WTC11 (cell line): Measurements from ENCODE around the gene USP7. TPM values are rescaled to one million over a fixed set of nuclear protein-coding genes. Genes with fewer than 3 reads are reported as not detected.

Experiments
- ATAC-seq: fragments of 200-7000 bp; cut with Tn5 transposase; 2 replicates; pipeline ENCODE4 v1.10.0; 2021; ENCODE audit warnings: mild to moderate bottlenecking, moderate library complexity
- CTCF ChIA-PET: fragments of 300-600 bp; sonication (Branson Sonifier 250); formaldehyde crosslinking; loops from one replicate; lab custom pipeline; 2021; ENCODE audit warnings: antibody characterized with exemption; lab: Charles Lee
- POLR2A ChIA-PET: fragments of 350-600 bp; sonication (Branson Sonifier 250); formaldehyde crosslinking; loops from one replicate; lab custom pipeline; 2021; ENCODE audit warnings: antibody characterized with exemption; lab: Charles Lee
- DNase-seq: peaks from one replicate; pipeline ENCODE4 v3.0.0; 2021; ENCODE audit warnings: low spot score
- H3K27ac Mint-ChIP-seq: 2 replicates; pipeline ENCODE4 v1.8.0; 2021; ENCODE audit warnings: mixed read lengths
- H3K27me3 Mint-ChIP-seq: 2 replicates; pipeline ENCODE4 v1.8.0; 2021; ENCODE audit warnings: low read depth, mild to moderate bottlenecking, moderate library complexity, mixed read lengths
- H3K36me3 Mint-ChIP-seq: 2 replicates; pipeline ENCODE4 v1.8.0; 2021; ENCODE audit warnings: mixed read lengths
- H3K4me1 Mint-ChIP-seq: 2 replicates; pipeline ENCODE4 v1.8.0; 2022; ENCODE audit warnings: mixed read lengths
- H3K4me3 Mint-ChIP-seq: 2 replicates; pipeline ENCODE4 v1.8.0; 2021; ENCODE audit warnings: mild to moderate bottlenecking, moderate library complexity, mixed read lengths
- H3K9me3 Mint-ChIP-seq: 2 replicates; pipeline ENCODE4 v1.8.0; 2021; ENCODE audit warnings: mixed read lengths
- ATF2 ChIP-seq: sonication (generic); formaldehyde crosslinking; IDR thresholded peaks from 2 replicates; pipeline ENCODE4 v1.8.1; 2022; ENCODE audit warnings: low read depth, missing genetic modification reagents, borderline replicate concordance
- CREM ChIP-seq: sonication (generic); formaldehyde crosslinking; IDR thresholded peaks from 2 replicates; pipeline ENCODE4 v1.8.1; 2022; ENCODE audit warnings: mild to moderate bottlenecking, missing genetic modification reagents, moderate library complexity
- E2F5 ChIP-seq: sonication (generic); formaldehyde crosslinking; IDR thresholded peaks from 2 replicates; pipeline ENCODE4 v1.8.1; 2022; ENCODE audit warnings: mild to moderate bottlenecking, moderate library complexity, missing genetic modification reagents
- FOXP4 ChIP-seq: sonication (generic); formaldehyde crosslinking; IDR thresholded peaks from 2 replicates; pipeline ENCODE4 v1.8.0; 2022; ENCODE audit warnings: mild to moderate bottlenecking, missing genetic modification reagents
- MAX ChIP-seq: sonication (generic); formaldehyde crosslinking; IDR thresholded peaks from 2 replicates; pipeline ENCODE4 v1.8.0; 2022; ENCODE audit warnings: mild to moderate bottlenecking, missing genetic modification reagents
- NFATC4 ChIP-seq: fragments of 250-450 bp; sonication (Bioruptor Pico); IDR thresholded peaks from 2 replicates; pipeline ENCODE4 v1.9.0; 2021; ENCODE audit warnings: mild to moderate bottlenecking
- NR1H2 ChIP-seq: sonication (generic); formaldehyde crosslinking; IDR thresholded peaks from 2 replicates; pipeline ENCODE4 v1.9.0; 2021; ENCODE audit warnings: mild to moderate bottlenecking, moderate library complexity, missing genetic modification reagents
- SMAD4 ChIP-seq: sonication (generic); formaldehyde crosslinking; IDR thresholded peaks from 2 replicates; pipeline ENCODE4 v1.8.0; 2022; ENCODE audit warnings: mild to moderate bottlenecking, missing genetic modification reagents
- TEAD4 ChIP-seq: sonication (generic); formaldehyde crosslinking; IDR thresholded peaks from 2 replicates; pipeline ENCODE4 v1.8.0; 2022; ENCODE audit warnings: mild to moderate bottlenecking, missing genetic modification reagents
- ZBTB21 ChIP-seq: sonication (generic); formaldehyde crosslinking; IDR thresholded peaks from 2 replicates; pipeline ENCODE4 v1.8.1; 2023; ENCODE audit warnings: mild to moderate bottlenecking, missing genetic modification reagents, borderline replicate concordance
- ZNF138 ChIP-seq: sonication (generic); formaldehyde crosslinking; conservative IDR thresholded peaks from 2 replicates; pipeline ENCODE4 v1.8.1; 2022; ENCODE audit warnings: mild to moderate bottlenecking, moderate library complexity, missing genetic modification reagents
- ZNF219 ChIP-seq: sonication (generic); formaldehyde crosslinking; IDR thresholded peaks from 2 replicates; pipeline ENCODE4 v1.8.0; 2023; ENCODE audit warnings: missing genetic modification reagents, mild to moderate bottlenecking, borderline replicate concordance
- ZNF232 ChIP-seq: sonication (generic); formaldehyde crosslinking; IDR thresholded peaks from 2 replicates; pipeline ENCODE4 v1.8.0; 2022; ENCODE audit warnings: mild to moderate bottlenecking, missing genetic modification reagents
- ZNF263 ChIP-seq: sonication (generic); formaldehyde crosslinking; IDR thresholded peaks from 2 replicates; pipeline ENCODE4 v1.8.1; 2022; ENCODE audit warnings: low read depth, mild to moderate bottlenecking, moderate library complexity, missing genetic modification reagents
- ZNF317 ChIP-seq: sonication (generic); formaldehyde crosslinking; IDR thresholded peaks from 2 replicates; pipeline ENCODE4 v1.8.1; 2023; ENCODE audit warnings: low read depth, mild to moderate bottlenecking, moderate library complexity, missing genetic modification reagents, borderline replicate concordance
- ZNF396 ChIP-seq: fragments of 250-450 bp; sonication (Bioruptor Pico); IDR thresholded peaks from 2 replicates; pipeline ENCODE4 v1.8.0; 2021; ENCODE audit warnings: mild to moderate bottlenecking, moderate library complexity, borderline replicate concordance
- ZNF416 ChIP-seq: fragments of 250-450 bp; sonication (Bioruptor Pico); IDR thresholded peaks from 2 replicates; pipeline ENCODE4 v1.9.0; 2021; ENCODE audit warnings: mild to moderate bottlenecking, inconsistent platforms
- total RNA-seq: library from RNA; stranded (reverse); gene quantifications from 3 replicates; pipeline ENCODE4 v1.2.3, GENCODE V29; 2021
- TF ChIP-seq, protein P1 (sequence below): fragments of 250-450 bp; sonication (Bioruptor Pico); IDR thresholded peaks from 2 replicates; pipeline ENCODE4 v1.8.0; 2021; ENCODE audit warnings: mild to moderate bottlenecking
- TF ChIP-seq, protein P2 (sequence below): sonication (generic); formaldehyde crosslinking; IDR thresholded peaks from 2 replicates; pipeline ENCODE4 v1.8.1; 2023; ENCODE audit warnings: mild to moderate bottlenecking, missing genetic modification reagents

Gene USP7
- total RNA-seq, 1 experiment from 2014 or later: 211 TPM

DNA sequence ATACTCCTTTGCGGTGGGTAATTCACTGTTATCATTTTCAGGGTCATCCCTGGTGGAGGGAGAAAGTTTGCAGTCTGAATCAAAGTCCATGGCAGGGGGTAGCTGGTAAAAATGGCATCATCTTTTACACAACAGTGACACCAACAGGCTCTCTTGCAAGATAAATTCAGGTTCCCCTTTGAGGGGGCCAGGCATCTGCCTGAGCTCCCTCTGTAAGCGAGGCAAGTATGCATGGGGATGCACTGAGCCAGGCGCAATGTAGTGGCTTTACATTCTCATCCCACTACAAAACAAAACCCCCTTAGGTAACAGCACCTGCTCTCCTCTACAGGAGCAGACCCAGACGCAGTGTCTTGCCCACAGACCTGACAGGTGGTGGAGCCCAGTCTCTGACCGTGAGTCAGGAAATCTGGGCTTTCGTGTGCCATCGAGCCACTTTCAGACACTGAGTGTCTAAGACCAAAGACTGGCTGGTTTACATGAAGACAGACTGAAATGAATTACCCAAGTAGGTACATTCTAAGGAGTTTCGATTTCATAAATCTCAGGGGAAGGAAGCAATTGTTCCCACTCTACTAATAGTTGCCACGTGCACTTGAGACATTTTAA is 63.9 kb downstream of the USP7 start:
- Mint-ChIP-seq H3K4me3 (no peak overlapping the region), H3K27me3 (no peaks in the 10 kb centered on the region), H3K36me3 (peaks cover 89% of the 10 kb centered on the region), H3K9me3 (no peaks in the 10 kb centered on the region), H3K27ac (peak overlapping the region; percentile 37), H3K4me1 (no peaks in the 10 kb centered on the region)
- peak; percentile 65 for ATAC-seq
- TF ChIP-seq ZNF232 (CRISPR knock-in tag) (no peak), ZNF396 (no peak), ATF2 (CRISPR knock-in tag) (no peak), MAX (CRISPR knock-in tag) (no peak), ZNF138 (CRISPR knock-in tag) (no peak), ZNF263 (CRISPR knock-in tag) (no peak), FOXP4 (CRISPR knock-in tag) (no peak), SMAD4 (CRISPR knock-in tag) (no peak), CREM (no peak), ZNF219 (CRISPR knock-in tag) (no peak), NFATC4 (no peak), TEAD4 (CRISPR knock-in tag) (no peak), NR1H2 (CRISPR knock-in tag) (no peak), ZNF416 (no peak), ZNF317 (no peak), ZBTB21 (CRISPR knock-in tag) (no peak), E2F5 (CRISPR knock-in tag) (no peak)
- TF ChIP-seq, protein P1, sequence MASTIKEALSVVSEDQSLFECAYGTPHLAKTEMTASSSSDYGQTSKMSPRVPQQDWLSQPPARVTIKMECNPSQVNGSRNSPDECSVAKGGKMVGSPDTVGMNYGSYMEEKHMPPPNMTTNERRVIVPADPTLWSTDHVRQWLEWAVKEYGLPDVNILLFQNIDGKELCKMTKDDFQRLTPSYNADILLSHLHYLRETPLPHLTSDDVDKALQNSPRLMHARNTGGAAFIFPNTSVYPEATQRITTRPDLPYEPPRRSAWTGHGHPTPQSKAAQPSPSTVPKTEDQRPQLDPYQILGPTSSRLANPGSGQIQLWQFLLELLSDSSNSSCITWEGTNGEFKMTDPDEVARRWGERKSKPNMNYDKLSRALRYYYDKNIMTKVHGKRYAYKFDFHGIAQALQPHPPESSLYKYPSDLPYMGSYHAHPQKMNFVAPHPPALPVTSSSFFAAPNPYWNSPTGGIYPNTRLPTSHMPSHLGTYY (CRISPR knock-in tag): no peak
- TF ChIP-seq, protein P2, sequence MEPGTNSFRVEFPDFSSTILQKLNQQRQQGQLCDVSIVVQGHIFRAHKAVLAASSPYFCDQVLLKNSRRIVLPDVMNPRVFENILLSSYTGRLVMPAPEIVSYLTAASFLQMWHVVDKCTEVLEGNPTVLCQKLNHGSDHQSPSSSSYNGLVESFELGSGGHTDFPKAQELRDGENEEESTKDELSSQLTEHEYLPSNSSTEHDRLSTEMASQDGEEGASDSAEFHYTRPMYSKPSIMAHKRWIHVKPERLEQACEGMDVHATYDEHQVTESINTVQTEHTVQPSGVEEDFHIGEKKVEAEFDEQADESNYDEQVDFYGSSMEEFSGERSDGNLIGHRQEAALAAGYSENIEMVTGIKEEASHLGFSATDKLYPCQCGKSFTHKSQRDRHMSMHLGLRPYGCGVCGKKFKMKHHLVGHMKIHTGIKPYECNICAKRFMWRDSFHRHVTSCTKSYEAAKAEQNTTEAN (CRISPR knock-in tag): no peak
- CTCF ChIA-PET: interaction anchor here (0.6 to 4.3 kb wide), 8 partner anchors 16 to 219 kb away, joined by 3 to 15 read pairs (median 4); partner anchors contain the start of gene CARHSP1
- DNase-seq: no peak
- POLR2A ChIA-PET: interaction anchor here (0.6 kb wide), 1 partner anchor 107 kb away, joined by 3 read pairs; no protein-coding TSS in a partner anchor
